ENCODE data around the gene TCERG1L.

Gene TCERG1L

GRCh38 chr10:131282961-131283360 is 28.6 kb downstream of the TCERG1L start:
- TF ChIP-seq, protein P1, sequence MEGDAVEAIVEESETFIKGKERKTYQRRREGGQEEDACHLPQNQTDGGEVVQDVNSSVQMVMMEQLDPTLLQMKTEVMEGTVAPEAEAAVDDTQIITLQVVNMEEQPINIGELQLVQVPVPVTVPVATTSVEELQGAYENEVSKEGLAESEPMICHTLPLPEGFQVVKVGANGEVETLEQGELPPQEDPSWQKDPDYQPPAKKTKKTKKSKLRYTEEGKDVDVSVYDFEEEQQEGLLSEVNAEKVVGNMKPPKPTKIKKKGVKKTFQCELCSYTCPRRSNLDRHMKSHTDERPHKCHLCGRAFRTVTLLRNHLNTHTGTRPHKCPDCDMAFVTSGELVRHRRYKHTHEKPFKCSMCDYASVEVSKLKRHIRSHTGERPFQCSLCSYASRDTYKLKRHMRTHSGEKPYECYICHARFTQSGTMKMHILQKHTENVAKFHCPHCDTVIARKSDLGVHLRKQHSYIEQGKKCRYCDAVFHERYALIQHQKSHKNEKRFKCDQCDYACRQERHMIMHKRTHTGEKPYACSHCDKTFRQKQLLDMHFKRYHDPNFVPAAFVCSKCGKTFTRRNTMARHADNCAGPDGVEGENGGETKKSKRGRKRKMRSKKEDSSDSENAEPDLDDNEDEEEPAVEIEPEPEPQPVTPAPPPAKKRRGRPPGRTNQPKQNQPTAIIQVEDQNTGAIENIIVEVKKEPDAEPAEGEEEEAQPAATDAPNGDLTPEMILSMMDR (IDR thresholded peaks at IDR 0.05) = no peak
- intact Hi-C loops (cut with DNase I; ENCODE audit: low total_unique reads) = no loop called here

DNA sequence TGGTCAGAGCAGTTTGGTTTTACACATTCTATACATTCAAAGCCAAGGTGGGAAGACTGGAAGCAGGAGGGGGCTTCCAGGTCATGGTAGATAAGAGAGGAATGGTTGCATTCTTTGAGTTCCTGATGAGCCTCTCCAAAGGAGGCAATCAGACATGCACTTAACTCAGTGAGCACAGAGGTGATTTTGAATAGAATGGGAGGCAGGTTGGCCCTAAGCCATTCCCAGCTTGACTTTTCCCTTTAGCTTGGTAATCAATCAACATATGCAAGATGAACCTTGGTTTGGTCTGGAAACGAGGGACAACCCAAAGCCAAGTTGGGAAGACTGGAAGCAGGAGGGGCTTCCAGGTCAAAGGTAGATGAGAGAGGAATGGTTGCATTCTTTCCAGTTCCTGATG is 31.4 kb downstream of the TCERG1L start:
- no peaks in the 10 kb centered on the region for H3K27me3 ChIP-seq
- no peaks in the 10 kb centered on the region for H3K36me3 ChIP-seq
- TF ChIP-seq, protein P1 (IDR thresholded peaks at IDR 0.05) = no peak
- no peaks in the 10 kb centered on the region for H3K4me1 ChIP-seq
- H3K27ac ChIP-seq = no peak overlapping the region
- H3K9me3 ChIP-seq = no peaks in the 10 kb centered on the region
- no peak overlapping the region for H3K4me3 ChIP-seq
- intact Hi-C loops (cut with DNase I; ENCODE audit: low total_unique reads) = no loop called here
- no peak for DNase-seq

More at GRCh38 chr10:131282961-131283360, 28.6 kb downstream of the TCERG1L start:
- no peak overlapping the region for H3K27ac ChIP-seq
- no peaks in the 10 kb centered on the region for H3K4me1 ChIP-seq
- DNase-seq = no peak
- H3K9me3 ChIP-seq = no peaks in the 10 kb centered on the region
- H3K27me3 ChIP-seq = no peaks in the 10 kb centered on the region
- no peak overlapping the region for H3K4me3 ChIP-seq
- H3K36me3 ChIP-seq = no peaks in the 10 kb centered on the region

DNA sequence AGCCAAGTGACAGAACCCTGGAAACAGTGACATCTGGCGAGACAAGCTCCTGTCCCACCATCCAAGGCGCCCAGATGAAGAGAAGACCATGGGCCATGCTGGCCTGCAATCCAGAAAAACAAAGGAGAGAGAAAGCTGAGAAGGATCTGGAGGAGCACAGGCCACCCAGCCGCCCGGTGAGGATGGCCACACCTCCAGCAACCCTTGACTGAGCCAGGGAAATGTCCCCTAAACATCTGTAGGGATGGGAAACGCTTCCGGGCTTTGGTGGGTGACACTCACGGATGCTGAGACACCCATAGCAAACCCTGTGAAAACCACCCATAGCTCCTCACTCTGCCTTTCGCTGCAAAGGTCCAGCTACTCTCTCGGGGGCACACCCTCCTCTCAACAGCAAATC is 32.0 kb downstream of the TCERG1L start:
- Histone ChIP-seq H3K4me3 (no peak overlapping the region), H3K27me3 (no peaks in the 10 kb centered on the region), H3K4me1 (no peaks in the 10 kb centered on the region), H3K36me3 (no peaks in the 10 kb centered on the region), H3K9me3 (no peaks in the 10 kb centered on the region), H3K27ac (no peak overlapping the region)
- TF ChIP-seq, protein P1 (IDR thresholded peaks at IDR 0.05) = no peak
- no peak for DNase-seq
- intact Hi-C loops (cut with DNase I; ENCODE audit: low total_unique reads) = no loop called here

- no peaks in the 10 kb centered on the region for H3K36me3 ChIP-seq
- H3K4me1 ChIP-seq = no peaks in the 10 kb centered on the region
- intact Hi-C loops (cut with DNase I; ENCODE audit: low total_unique reads) = no loop called here
- no peaks in the 10 kb centered on the region for H3K27me3 ChIP-seq
- no peak for DNase-seq
- no peak overlapping the region for H3K4me3 ChIP-seq
- no peaks in the 10 kb centered on the region for H3K9me3 ChIP-seq
- TF ChIP-seq, protein P1 (IDR thresholded peaks at IDR 0.05) = no peak
- H3K27ac ChIP-seq = no peak overlapping the region
Measured at GRCh38 chr10:131277969-131278368, 33.6 kb downstream of the TCERG1L start.

- H3K4me3 ChIP-seq = no peak overlapping the region
- H3K27ac ChIP-seq = no peak overlapping the region
- intact Hi-C loops (cut with DNase I; ENCODE audit: low total_unique reads) = no loop called here
- TF ChIP-seq, protein P1 (IDR thresholded peaks at IDR 0.05) = no peak
- H3K4me1 ChIP-seq = no peaks in the 10 kb centered on the region
- no peaks in the 10 kb centered on the region for H3K27me3 ChIP-seq
- H3K36me3 ChIP-seq = no peaks in the 10 kb centered on the region
- DNase-seq = no peak
- H3K9me3 ChIP-seq = no peaks in the 10 kb centered on the region
Measured at GRCh38 chr10:131277278-131277677, 34.2 kb downstream of the TCERG1L start.

DNA sequence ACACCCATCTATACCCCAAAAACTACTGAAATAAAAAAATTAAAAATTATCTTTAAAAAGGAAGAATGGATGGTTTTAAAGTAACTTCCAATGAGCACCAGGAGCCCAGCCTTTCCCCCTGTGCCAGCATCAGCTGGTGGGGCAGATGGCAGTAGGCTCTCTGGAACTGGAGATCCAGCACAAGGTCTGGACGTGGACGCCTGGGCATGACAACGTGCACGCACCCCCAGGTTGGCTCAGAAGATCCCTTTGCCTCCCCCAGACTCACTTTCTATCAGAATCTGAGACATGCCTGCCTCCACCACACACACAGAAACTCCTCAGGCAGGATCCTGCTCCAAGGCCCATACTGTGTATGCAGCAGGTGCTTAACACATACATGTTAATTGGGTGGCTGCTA is 35.8 kb downstream of the TCERG1L start:
- no peak for DNase-seq
- Histone ChIP-seq H3K9me3 (no peaks in the 10 kb centered on the region), H3K27ac (no peak overlapping the region), H3K4me1 (no peaks in the 10 kb centered on the region), H3K36me3 (no peaks in the 10 kb centered on the region), H3K27me3 (no peaks in the 10 kb centered on the region), H3K4me3 (no peak overlapping the region)
- intact Hi-C loops (cut with DNase I; ENCODE audit: low total_unique reads) = no loop called here
- TF ChIP-seq, protein P1 (IDR thresholded peaks at IDR 0.05) = no peak
